ENCODE data around the gene ARHGAP26.
A peak's percentile ranks its signal among the peaks of the same experiment; 100 is the strongest.

ARHGAP26 gene

GRCh38 chr5:143052967-143053682 lies 282.9 kb downstream of the ARHGAP26 start:
- peak; percentile 53 for DNase-seq (ENCODE audit: low read depth)
- H3K4me3 ChIP-seq (ENCODE audit: low read depth, low read length) = no peak overlapping the region
- TF ChIP-seq CTCF (IDR thresholded peaks at IDR 0.05; ENCODE audit: insufficient read depth, low read depth, low read length, missing control alignments) = no peak

GRCh38 chr5:143053780-143054179 lies 283.6 kb downstream of the ARHGAP26 start:
- no peak for DNase-seq (ENCODE audit: low read depth)
- peak overlapping the region; percentile 85; the same call in 1 of the 2 replicates for H3K4me3 ChIP-seq (ENCODE audit: low read depth, low read length)
- TF ChIP-seq CTCF (IDR thresholded peaks at IDR 0.05; ENCODE audit: insufficient read depth, low read depth, low read length, missing control alignments) = no peak

GRCh38 chr5:143054480-143054941 lies 284.3 kb downstream of the ARHGAP26 start:
- peak overlapping the region; percentile 85 for H3K4me3 ChIP-seq (ENCODE audit: low read depth, low read length)
- DNase-seq (ENCODE audit: low read depth) = peak; percentile 91
- TF ChIP-seq CTCF (IDR thresholded peaks at IDR 0.05; ENCODE audit: insufficient read depth, low read depth, low read length, missing control alignments) = no peak

GRCh38 chr5:143055596-143056338 lies 285.6 kb downstream of the ARHGAP26 start:
- DNase-seq (ENCODE audit: low read depth) = peak; percentile 62
- TF ChIP-seq CTCF (IDR thresholded peaks at IDR 0.05; ENCODE audit: insufficient read depth, low read depth, low read length, missing control alignments) = no peak
- H3K4me3 ChIP-seq (ENCODE audit: low read depth, low read length) = peak overlapping the region; percentile 85

GRCh38 chr5:143056339-143056704 lies 286.1 kb downstream of the ARHGAP26 start:
- H3K4me3 ChIP-seq (ENCODE audit: low read depth, low read length) = peak overlapping the region; percentile 85
- TF ChIP-seq CTCF (IDR thresholded peaks at IDR 0.05; ENCODE audit: insufficient read depth, low read depth, low read length, missing control alignments) = no peak
- peak; percentile 54 for DNase-seq (ENCODE audit: low read depth)

GRCh38 chr5:143056792-143057579 lies 286.8 kb downstream of the ARHGAP26 start:
- peak; percentile 78 for DNase-seq (ENCODE audit: low read depth)
- peak overlapping the region; percentile 85 for H3K4me3 ChIP-seq (ENCODE audit: low read depth, low read length)
- no peak for TF ChIP-seq CTCF (IDR thresholded peaks at IDR 0.05; ENCODE audit: insufficient read depth, low read depth, low read length, missing control alignments)
